SK-N-SH treated with all-trans-retinoic acid at 6 μM for 48 hours (cell line): ENCODE data around the gene ANG.

Experiments
- ATAC-seq: fragments of 200-7000 bp; cut with Tn5 transposase; 3 replicates; pipeline ENCODE4 v1.9.1; 2020; ENCODE audit warnings: mild to moderate bottlenecking, moderate library complexity
- BACH2 ChIP-seq: fragments of 250-450 bp; sonication (Bioruptor Pico); IDR thresholded peaks from 2 replicates; pipeline ENCODE4 v1.9.0; 2021; ENCODE audit warnings: mild to moderate bottlenecking, borderline replicate concordance
- CREB5 ChIP-seq: fragments of 250-450 bp; sonication (Bioruptor Pico); IDR thresholded peaks from 2 replicates; pipeline ENCODE4 v1.5.1; 2020; ENCODE audit warnings: low read depth, mild to moderate bottlenecking, moderate library complexity
- CSDC2 ChIP-seq: fragments of 250-450 bp; sonication (Bioruptor Pico); IDR thresholded peaks from 2 replicates; pipeline ENCODE4 v1.5.0; 2020; ENCODE audit warnings: mild to moderate bottlenecking, moderate library complexity
- ESRRG ChIP-seq: fragments of 250-450 bp; sonication (Bioruptor Pico); IDR thresholded peaks from 2 replicates; pipeline ENCODE4 v1.6.1; 2021; ENCODE audit warnings: mild to moderate bottlenecking
- GLIS3 ChIP-seq: fragments of 250-450 bp; sonication (Bioruptor Pico); IDR thresholded peaks from 2 replicates; pipeline ENCODE4 v1.5.0; 2020; ENCODE audit warnings: mild to moderate bottlenecking, moderate library complexity
- ISL1 ChIP-seq: fragments of 250-450 bp; sonication (Bioruptor Pico); IDR thresholded peaks from 2 replicates; pipeline ENCODE4 v2.1.2; 2022; ENCODE audit warnings: mild to moderate bottlenecking, moderate library complexity
- PATZ1 ChIP-seq: fragments of 250-450 bp; sonication (Bioruptor Pico); IDR thresholded peaks from 2 replicates; pipeline ENCODE4 v1.8.0; 2020; ENCODE audit warnings: mild to moderate bottlenecking, moderate library complexity, borderline replicate concordance
- POU6F1 ChIP-seq: fragments of 250-450 bp; sonication (Bioruptor Pico); IDR thresholded peaks from 2 replicates; pipeline ENCODE4 v1.8.0; 2021; ENCODE audit warnings: low read depth, mild to moderate bottlenecking, moderate library complexity, borderline replicate concordance
- RARB ChIP-seq: fragments of 250-450 bp; sonication (Bioruptor Pico); IDR thresholded peaks from 2 replicates; pipeline ENCODE4 v1.8.0; 2021; ENCODE audit warnings: mild to moderate bottlenecking, moderate library complexity
- SNAI2 ChIP-seq: fragments of 250-450 bp; sonication (Bioruptor Pico); IDR thresholded peaks from 2 replicates; pipeline ENCODE4 v1.5.0; 2020; ENCODE audit warnings: mild to moderate bottlenecking, moderate library complexity
- TCF4 ChIP-seq: fragments of 250-450 bp; sonication (Bioruptor Pico); IDR thresholded peaks from 2 replicates; pipeline ENCODE4 v1.8.0; 2021; ENCODE audit warnings: mild to moderate bottlenecking, moderate library complexity, borderline replicate concordance
- TOX ChIP-seq: fragments of 250-450 bp; sonication (Bioruptor Pico); IDR thresholded peaks from 2 replicates; pipeline ENCODE4 v1.8.0; 2021; ENCODE audit warnings: mild to moderate bottlenecking, moderate library complexity, borderline replicate concordance
- TSHZ2 ChIP-seq: fragments of 250-450 bp; sonication (Bioruptor Pico); IDR thresholded peaks from 2 replicates; pipeline ENCODE4 v1.5.0; 2020; ENCODE audit warnings: mild to moderate bottlenecking, moderate library complexity
- ZFP3 ChIP-seq: fragments of 250-450 bp; sonication (Bioruptor Pico); IDR thresholded peaks from 2 replicates; pipeline ENCODE4 v1.5.0; 2020; ENCODE audit warnings: mild to moderate bottlenecking, moderate library complexity
- ZFP30 ChIP-seq: fragments of 450-650 bp; formaldehyde crosslinking; IDR thresholded peaks from 2 replicates; pipeline ENCODE4 v1.5.0; 2022; ENCODE audit warnings: mild to moderate bottlenecking, moderate library complexity
- ZNF565 ChIP-seq: fragments of 450-650 bp; formaldehyde crosslinking; conservative IDR thresholded peaks from 2 replicates; pipeline ENCODE4 v1.5.0; 2020; ENCODE audit warnings: low read depth, mild to moderate bottlenecking, moderate library complexity
- ZNF70 ChIP-seq: fragments of 450-650 bp; formaldehyde crosslinking; IDR thresholded peaks from 2 replicates; pipeline ENCODE4 v1.5.0; 2020; ENCODE audit warnings: mild to moderate bottlenecking, moderate library complexity
- ZNF8 ChIP-seq: fragments of 450-650 bp; formaldehyde crosslinking; IDR thresholded peaks from 2 replicates; pipeline ENCODE4 v1.5.0; 2020; ENCODE audit warnings: mild to moderate bottlenecking, moderate library complexity

The ANG gene

GRCh38 chr14:20680843-20681347 lies 7.7 kb upstream of the ANG start:
- ATAC-seq, result peak; percentile 7; the same call in 2 of the 3 replicates
- TF ChIP-seq CREB5 (CRISPR knock-in tag) (no peak), TSHZ2 (CRISPR knock-in tag) (no peak), ISL1 (CRISPR knock-in tag) (no peak), ZNF565 (CRISPR knock-in tag) (no peak), TOX (no peak), ZFP3 (CRISPR knock-in tag) (no peak), ZNF70 (no peak), POU6F1 (CRISPR knock-in tag) (no peak), ESRRG (CRISPR knock-in tag) (no peak)
- TF ChIP-seq, all 23 proteins: peak for 0

- ATAC-seq, result peak; percentile 17
- no peak for TF ChIP-seq ZNF8 (CRISPR knock-in tag)
- no peak for TF ChIP-seq ZFP3 (CRISPR knock-in tag)
- TF ChIP-seq TSHZ2 (CRISPR knock-in tag), result peak; percentile 38; the same call in 1 of the 2 replicates
- 0 out of 2 replicates have a peak, but pooled peaks have one; percentile 24 for TF ChIP-seq POU6F1 (CRISPR knock-in tag)
Observed at GRCh38 chr14:20681348-20682126, 7.0 kb upstream of the ANG start.

GRCh38 chr14:20682127-20682434 lies 6.5 kb upstream of the ANG start:
- ATAC-seq, result no peak
- TF ChIP-seq CREB5 (CRISPR knock-in tag), result no peak
- no peak for TF ChIP-seq PATZ1
- no peak for TF ChIP-seq ZFP3 (CRISPR knock-in tag)
- TF ChIP-seq POU6F1 (CRISPR knock-in tag), result no peak
- no peak for TF ChIP-seq ZNF565 (CRISPR knock-in tag)
- no peak for TF ChIP-seq ISL1 (CRISPR knock-in tag)
- TF ChIP-seq GLIS3 (CRISPR knock-in tag), result no peak
- no peak for TF ChIP-seq ZFP30
- no peak for TF ChIP-seq TCF4
- no peak for TF ChIP-seq BACH2 (CRISPR knock-in tag)
- no peak for TF ChIP-seq CSDC2 (CRISPR knock-in tag)
- TF ChIP-seq TOX, result no peak
- TF ChIP-seq SNAI2 (CRISPR knock-in tag), result no peak
- no peak for TF ChIP-seq RARB (CRISPR knock-in tag)
